ENCODE results near the gene MYD88.
"Not testable (repeated sequence)": the region's sequence is repeated elsewhere in the genome, so short reads cannot be mapped to it uniquely, and the experiment has no call there.

The MYD88 gene

GRCh38 chr3:38141173-38141951 lies 2.9 kb downstream of the MYD88 start:
- FAIRE-seq = no peak
- no peak for DNase-seq (ENCODE audit: low spot score)

GRCh38 chr3:38141952-38142273 lies 3.5 kb downstream of the MYD88 start:
- FAIRE-seq (no peak), DNase-seq (ENCODE audit: low spot score) (no peak)

GRCh38 chr3:38142959-38143358 lies 4.5 kb downstream of the MYD88 start:
- DNase-seq (ENCODE audit: low spot score) (no peak), FAIRE-seq (no peak)

- FAIRE-seq (no peak), DNase-seq (ENCODE audit: low spot score) (no peak)
Measured at GRCh38 chr3:38143511-38143910, 5.0 kb downstream of the MYD88 start.

- FAIRE-seq = no peak
- DNase-seq (ENCODE audit: low spot score) = no peak
Measured at GRCh38 chr3:38146504-38146903, 8.0 kb downstream of the MYD88 start.

- FAIRE-seq (no peak), DNase-seq (ENCODE audit: low spot score) (no peak)
Measured at GRCh38 chr3:38147421-38147820, 9.0 kb downstream of the MYD88 start.

GRCh38 chr3:38148311-38148882 lies 9.9 kb downstream of the MYD88 start:
- no peak for FAIRE-seq

GRCh38 chr3:38149708-38150107 lies 11.2 kb downstream of the MYD88 start:
- no peak for FAIRE-seq
- DNase-seq (ENCODE audit: low spot score) = no peak

More at GRCh38 chr3:38148311-38148882, 9.9 kb downstream of the MYD88 start:
- no peak for DNase-seq (ENCODE audit: low spot score)

- DNase-seq (ENCODE audit: low spot score) = no peak
- no peak for FAIRE-seq
Measured at GRCh38 chr3:38150780-38151528, 12.5 kb downstream of the MYD88 start.

- FAIRE-seq (no peak), DNase-seq (ENCODE audit: low spot score) (peak; percentile 11)
Measured at GRCh38 chr3:38151667-38152265, 13.3 kb downstream of the MYD88 start.

- no peak for DNase-seq (ENCODE audit: low spot score)
- no peak for FAIRE-seq
Measured at GRCh38 chr3:38152609-38153008, 14.1 kb downstream of the MYD88 start.

- FAIRE-seq = no peak
Measured at GRCh38 chr3:38153221-38153620, 14.8 kb downstream of the MYD88 start.

GRCh38 chr3:38154033-38154494 lies 15.6 kb downstream of the MYD88 start:
- DNase-seq (ENCODE audit: low spot score) (no peak), FAIRE-seq (no peak)

More at GRCh38 chr3:38153221-38153620, 14.8 kb downstream of the MYD88 start:
- no peak for DNase-seq (ENCODE audit: low spot score)

- FAIRE-seq = no peak
- DNase-seq (ENCODE audit: low spot score) = no peak
Measured at GRCh38 chr3:38154625-38155255, 16.3 kb downstream of the MYD88 start.

- DNase-seq (ENCODE audit: low spot score) (no peak), FAIRE-seq (no peak)
Measured at GRCh38 chr3:38155825-38156224, 17.4 kb downstream of the MYD88 start.

GRCh38 chr3:38157117-38157516 lies 18.7 kb downstream of the MYD88 start:
- no peak for DNase-seq (ENCODE audit: low spot score)
- FAIRE-seq = no peak

- DNase-seq (ENCODE audit: low spot score) (no peak), FAIRE-seq (no peak)
Measured at GRCh38 chr3:38157595-38157994, 19.1 kb downstream of the MYD88 start.

- no peak for FAIRE-seq
Measured at GRCh38 chr3:38158472-38158871, 20.0 kb downstream of the MYD88 start.

GRCh38 chr3:38160704-38161103 lies 22.2 kb downstream of the MYD88 start:
- FAIRE-seq; DNase-seq (ENCODE audit: low spot score): not testable (repeated sequence)

More at GRCh38 chr3:38158472-38158871, 20.0 kb downstream of the MYD88 start:
- DNase-seq (ENCODE audit: low spot score) = no peak

- DNase-seq (ENCODE audit: low spot score) = no peak
- no peak for FAIRE-seq
Measured at GRCh38 chr3:38163117-38163840, 24.8 kb downstream of the MYD88 start.
